Activated gamma-delta T cell treated with Interleukin-2 at 50 U/mL for 16 hours (primary cell): ENCODE results near the gene ZHX3.

Source experiments
- DNase-seq: peaks from one replicate; pipeline ENCODE4 v3.0.0-alpha.2; 2020

Gene ZHX3

DNA sequence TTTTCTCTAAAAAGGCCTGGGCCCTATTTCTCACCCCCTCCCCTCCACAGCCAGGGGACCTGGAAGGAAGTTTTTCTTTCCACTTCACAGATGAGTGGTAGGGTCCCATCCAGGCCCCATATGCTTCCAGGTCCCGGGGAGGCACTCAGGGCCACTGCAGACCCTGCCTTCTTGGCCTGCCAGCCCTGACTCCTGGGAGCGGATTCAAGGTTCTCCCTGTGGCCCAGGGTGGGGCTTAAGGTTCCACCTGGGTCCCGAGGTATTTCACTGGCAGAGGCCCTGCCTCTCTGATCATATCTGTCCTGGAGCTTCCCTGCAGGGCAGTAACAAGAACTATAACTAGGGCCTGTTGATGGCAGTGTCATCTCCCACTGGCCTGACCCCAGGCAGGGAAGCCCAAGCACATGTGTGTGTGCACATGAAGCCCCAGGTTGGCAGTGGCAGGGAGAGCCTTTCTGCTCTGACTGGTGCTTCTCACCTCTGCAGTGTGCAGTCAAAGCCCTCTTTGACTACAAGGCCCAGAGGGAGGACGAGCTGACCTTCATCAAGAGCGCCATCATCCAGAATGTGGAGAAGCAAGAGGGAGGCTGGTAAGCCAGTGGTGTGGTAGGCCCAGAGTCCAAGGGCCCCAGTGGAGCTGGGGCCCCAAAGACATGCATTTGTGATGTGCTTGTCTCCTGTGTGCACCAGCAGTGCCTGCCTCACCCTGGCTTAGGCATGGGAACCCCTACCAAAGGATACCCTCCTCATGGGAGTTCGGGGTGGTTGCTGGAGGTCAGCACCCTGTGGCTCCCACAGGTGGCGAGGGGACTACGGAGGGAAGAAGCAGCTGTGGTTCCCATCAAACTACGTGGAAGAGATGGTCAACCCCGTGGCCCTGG, 149.0 kb downstream of the ZHX3 start:
- no peak for DNase-seq

DNA sequence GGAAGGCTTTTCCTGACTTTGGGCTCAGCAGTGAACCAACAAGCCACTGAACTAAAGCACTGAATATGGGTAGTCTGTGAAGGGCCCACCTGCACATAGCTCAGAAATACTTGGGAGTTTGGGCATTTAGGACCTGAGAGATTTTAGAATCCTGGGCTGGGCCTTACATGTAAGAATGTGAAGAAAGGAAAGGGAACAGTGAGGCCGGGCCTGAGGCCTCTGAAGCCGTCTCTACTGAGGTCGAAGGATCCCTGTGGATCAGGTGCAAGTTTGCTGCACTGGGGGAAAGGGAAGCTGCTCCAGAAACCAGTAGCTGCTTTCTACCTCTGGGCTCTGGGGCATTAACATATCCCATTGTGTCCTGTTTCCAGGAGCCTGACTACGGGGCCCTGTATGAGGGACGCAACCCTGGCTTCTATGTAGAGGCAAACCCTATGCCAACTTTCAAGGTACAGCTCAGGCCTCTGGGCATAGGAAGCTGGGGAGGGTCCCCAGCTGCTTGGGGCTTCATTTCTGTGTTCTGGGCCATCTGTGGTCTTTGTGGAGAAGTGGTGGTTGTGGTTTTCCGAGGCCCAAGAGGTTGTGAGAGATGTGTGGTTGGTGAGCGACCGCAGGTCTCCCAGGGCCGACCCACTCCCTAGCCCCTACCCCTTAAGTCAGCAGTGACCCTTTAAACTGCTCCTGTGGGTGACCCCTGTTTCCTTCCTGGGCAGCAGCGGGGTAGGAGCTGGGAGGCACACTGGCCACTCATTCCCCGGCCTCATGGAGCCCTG, 149.9 kb downstream of the ZHX3 start:
- DNase-seq, result no peak

DNA sequence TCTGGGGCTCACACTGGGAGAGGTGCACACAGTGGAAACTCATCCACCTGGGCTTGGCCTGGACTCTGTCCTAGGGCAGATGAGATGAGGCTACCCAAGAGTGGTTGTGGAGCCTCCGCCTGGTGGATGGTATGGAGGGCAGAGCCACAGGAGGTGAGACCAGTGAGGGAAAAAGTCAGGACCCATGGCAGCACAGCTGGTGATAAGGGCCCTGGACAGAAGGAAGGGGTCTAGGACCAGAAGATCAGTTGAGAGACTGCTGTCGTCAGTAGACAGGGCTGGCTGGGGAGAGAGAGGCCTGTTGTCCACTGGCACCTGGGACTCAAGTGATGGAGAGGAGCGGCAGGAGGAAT, 150.4 kb downstream of the ZHX3 start:
- DNase-seq, result no peak

DNA sequence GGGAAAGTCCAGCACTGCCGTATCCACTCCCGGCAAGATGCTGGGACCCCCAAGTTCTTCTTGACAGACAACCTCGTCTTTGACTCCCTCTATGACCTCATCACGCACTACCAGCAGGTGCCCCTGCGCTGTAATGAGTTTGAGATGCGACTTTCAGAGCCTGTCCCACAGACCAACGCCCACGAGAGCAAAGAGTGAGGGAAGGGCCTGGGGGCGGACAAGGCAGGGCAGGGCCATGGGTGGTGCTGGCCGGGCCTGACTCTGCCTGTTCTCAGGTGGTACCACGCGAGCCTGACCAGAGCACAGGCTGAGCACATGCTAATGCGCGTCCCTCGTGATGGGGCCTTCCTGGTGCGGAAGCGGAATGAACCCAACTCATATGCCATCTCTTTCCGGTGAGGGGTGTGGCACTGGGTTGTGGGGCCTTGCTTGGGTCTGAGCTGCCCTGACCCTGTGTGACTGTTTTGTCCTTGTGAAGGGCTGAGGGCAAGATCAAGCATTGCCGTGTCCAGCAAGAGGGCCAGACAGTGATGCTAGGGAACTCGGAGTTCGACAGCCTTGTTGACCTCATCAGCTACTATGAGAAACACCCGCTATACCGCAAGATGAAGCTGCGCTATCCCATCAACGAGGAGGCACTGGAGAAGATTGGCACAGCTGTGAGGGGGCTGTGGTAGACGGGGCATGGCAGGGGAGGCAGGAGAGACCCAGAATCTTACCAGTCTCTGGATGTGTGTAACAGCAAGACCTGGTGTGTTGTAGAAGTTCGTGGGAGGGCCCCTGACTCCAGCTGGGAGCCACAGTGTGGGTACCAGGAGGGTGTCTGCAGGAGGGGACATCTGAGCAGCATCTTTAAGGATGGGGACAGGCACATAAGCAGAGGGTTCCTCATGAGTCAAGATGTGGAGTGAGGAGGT, 151.1 kb downstream of the ZHX3 start:
- DNase-seq, result no peak

DNA sequence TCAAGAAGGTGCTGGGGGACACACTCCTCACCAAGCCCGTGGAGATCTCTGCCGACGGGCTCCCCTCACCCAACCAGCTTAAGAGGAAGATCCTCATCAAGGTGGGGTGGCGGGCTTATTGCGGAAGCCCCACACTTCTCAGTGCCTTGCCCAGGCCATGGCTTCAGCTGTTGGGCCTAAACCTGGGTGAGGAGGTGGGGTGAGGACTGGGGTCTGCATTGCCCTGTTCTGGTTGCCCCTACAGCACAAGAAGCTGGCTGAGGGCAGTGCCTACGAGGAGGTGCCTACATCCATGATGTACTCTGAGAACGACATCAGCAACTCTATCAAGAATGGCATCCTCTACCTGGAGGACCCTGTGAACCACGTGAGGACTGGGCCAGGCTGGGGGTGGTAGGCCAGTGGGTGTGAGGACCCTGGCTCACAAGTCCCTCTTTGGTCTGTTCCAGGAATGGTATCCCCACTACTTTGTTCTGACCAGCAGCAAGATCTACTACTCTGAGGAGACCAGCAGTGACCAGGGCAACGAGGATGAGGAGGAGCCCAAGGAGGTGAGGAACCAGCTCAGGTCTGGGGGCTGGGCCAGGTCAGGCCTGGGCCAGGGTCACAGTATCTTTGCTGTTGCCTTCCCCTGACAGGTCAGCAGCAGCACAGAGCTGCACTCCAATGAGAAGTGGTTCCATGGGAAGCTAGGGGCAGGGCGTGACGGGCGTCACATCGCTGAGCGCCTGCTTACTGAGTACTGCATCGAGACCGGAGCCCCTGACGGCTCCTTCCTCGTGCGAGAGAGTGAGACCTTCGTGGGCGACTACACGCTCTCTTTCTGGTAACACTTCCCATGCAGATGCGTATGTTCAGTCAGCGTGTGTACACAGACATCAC, 152.3 kb downstream of the ZHX3 start:
- no peak for DNase-seq

DNA sequence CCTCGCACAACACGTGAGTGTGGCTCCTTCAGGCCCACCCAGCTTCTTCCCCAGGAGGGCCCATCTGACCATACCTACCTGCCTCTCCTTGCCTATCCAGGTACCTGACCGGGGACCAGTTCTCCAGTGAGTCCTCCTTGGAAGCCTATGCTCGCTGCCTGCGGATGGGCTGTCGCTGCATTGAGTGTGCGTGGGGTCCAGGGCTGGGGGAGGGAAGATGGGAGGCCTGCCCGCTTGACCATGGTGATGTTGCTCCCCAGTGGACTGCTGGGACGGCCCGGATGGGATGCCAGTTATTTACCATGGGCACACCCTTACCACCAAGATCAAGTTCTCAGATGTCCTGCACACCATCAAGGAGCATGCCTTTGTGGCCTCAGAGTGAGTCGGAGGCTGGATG, 153.7 kb downstream of the ZHX3 start:
- DNase-seq, result no peak

DNA sequence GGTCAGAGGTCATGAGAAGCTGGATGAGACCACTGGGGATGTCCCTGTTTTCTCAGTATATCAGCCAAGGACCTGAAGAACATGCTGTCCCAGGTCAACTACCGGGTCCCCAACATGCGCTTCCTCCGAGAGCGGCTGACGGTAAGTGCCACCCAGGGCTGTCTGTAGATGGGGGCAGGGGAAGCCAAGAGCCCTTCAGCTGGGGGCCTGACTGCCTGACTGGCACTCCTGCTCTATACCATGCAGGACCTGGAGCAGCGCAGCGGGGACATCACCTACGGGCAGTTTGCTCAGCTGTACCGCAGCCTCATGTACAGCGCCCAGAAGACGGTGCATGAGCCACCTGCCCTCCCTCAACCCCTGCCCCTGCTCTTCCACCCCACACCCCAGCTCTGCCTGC, 155.1 kb downstream of the ZHX3 start:
- no peak for DNase-seq

DNA sequence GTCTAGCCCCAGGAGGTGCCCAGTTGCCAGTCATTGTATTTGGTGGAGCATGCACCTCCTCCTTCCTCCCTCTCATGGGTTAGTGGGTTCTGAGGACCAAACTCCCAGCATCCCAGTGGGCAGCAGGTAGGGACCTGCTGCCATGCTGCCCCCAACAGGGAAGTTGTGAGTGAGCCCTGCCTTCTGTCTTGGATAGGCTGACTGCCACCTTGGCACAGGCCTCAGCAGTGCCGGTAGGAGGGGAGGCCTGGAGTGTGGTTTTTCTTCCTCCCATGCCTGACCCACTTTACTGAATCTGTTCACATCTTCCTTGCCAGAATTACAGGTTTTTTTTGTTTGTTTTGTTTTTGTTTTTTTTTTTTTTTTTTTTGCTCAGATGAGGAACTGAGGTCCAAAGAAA, 155.6 kb downstream of the ZHX3 start:
- no peak for DNase-seq

DNA sequence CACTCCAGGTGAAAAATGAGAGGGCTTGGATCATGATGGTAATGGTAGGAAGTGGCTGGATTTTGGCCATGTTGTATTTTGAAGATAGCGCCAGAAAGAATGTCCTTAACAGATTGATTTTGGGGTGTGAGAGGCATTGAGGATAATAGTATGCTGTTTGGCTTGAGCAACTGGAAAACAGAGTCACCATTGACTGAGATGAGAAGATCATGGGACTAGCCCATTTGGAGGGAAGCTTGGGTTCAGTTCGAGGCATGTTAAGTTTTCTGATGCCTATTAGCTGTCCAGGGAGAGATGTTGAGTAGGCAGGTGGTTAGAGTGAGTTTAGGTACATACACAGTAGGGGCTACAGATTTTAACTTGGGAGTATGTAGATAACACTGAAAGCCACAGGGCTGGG, 156.8 kb downstream of the ZHX3 start:
- no peak for DNase-seq

DNA sequence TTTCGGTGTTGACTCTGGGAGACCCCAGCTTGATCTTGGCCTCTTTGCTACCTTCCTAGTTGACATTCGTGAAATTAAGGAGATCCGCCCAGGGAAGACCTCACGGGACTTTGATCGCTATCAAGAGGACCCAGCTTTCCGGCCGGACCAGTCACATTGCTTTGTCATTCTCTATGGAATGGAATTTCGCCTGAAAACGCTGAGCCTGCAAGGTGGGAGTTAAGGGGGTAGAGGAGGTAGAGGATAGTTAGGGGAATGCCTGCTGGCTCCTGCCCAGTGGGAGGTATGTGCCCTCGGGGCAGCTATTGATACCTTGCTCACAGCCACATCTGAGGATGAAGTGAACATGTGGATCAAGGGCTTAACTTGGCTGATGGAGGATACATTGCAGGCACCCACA, 158.0 kb downstream of the ZHX3 start:
- no peak for DNase-seq

DNA sequence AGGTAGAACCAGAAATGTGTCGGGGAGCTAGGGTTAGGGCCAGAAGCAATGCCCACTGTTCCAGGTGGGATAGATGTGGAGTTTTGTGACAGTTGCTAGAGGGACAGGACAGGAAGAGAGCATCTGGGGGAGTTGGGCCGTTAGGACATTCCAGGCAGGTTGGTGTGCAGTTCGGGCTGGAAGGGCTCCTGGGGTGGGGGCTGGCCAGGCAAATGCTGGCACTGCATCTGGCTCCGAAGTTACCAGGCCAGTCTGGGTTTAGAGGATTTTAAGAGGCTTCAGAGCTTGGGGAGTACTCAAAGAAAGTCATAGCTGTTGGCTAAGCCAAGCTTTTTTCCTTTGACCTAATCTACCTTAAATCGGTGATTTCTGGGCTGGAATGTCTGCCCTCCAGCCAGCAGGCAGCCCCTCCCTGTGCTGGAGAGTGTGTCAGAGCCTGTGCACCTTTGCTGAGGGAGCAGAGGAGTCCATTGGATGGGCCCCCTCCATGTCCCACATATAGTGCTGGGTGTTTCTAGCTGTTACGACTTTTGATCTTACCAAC, 159.4 kb downstream of the ZHX3 start:
- no peak for DNase-seq

DNA sequence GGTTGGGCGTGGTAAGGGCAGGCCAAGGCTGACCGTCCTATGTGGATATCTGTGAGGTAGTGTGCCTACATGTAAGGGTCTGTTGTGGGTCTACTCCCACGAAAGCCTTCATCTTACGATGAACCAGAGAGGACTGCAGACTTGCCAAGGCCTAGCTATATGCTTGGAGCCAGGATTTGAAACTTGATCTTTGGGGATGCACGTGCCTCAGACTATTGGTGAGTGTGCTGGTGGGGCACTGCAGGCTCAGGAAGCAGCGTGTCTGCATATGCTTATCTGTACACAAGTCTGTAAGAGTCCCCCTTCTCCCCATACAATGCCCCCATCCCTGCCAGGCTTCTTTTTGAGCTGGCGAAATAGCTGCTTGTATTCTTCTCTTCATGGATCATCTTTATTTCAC, 162.3 kb downstream of the ZHX3 start:
- no peak for DNase-seq

DNA sequence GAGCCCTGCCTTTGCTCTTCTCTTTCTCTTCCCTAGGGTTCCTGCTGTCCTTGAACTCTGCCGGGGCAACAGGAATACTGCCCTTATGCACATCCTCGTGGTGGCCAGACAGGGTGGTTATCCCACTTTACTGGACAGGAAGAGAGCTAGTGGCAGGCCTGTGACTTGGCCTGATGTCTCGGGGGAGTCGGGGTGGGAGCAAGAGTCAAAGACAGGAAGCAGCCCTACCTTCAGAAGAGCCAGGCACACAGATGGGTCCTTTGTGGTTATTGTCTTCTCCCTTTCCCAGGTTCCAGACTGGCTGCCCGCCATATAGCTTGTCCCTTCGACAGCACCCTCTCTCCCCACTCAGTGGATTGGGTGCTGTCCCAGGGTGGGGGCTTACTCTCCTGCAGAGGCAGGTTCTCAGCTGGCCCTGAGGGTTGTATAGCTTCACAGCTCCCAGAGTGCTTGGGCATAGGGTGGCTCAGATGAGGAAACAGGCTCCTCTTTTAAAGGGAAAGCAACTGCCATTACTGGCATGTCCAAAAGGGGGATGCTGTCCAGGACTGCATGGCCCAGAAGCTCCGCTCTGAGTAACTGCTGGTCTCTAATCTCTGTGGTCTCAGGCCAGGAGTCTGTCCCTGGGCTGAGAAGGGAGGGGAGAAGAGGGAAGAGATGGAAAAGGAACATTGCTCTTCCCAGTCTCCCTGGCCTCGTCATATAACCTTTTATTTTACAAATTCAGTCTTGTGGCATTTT, 162.9 kb downstream of the ZHX3 start:
- no peak for DNase-seq

DNA sequence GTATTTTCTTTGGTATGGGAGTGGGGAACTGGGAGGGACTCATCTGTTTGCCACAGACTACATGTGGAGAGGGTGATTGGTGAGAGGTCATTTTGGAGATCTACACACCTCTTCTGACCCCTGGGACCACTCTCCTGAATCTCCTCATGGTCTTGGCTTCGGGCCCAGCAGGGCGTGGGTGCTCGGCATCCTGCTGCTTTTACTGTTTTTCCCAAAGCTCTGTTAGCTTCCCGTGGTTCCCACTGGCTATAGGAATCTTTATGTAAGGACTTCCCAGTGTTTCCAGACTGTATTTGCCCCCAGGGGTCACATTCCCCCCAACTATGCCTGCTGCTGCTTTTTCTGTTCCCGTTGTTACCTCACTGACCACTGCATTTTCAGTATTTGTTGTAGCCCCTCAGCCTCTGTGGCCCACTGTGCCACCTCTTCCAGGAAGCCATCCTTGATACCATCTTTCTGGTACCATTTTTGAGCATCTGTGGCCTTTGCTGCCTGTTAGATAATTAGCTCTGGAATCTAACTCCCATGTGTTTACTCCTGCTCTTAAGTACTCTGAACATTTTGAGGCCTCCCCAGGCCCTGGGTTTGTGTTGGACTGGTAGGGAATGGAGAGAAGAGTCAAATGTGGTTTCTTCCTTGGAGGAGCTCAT, 165.3 kb downstream of the ZHX3 start:
- DNase-seq, result no peak

DNA sequence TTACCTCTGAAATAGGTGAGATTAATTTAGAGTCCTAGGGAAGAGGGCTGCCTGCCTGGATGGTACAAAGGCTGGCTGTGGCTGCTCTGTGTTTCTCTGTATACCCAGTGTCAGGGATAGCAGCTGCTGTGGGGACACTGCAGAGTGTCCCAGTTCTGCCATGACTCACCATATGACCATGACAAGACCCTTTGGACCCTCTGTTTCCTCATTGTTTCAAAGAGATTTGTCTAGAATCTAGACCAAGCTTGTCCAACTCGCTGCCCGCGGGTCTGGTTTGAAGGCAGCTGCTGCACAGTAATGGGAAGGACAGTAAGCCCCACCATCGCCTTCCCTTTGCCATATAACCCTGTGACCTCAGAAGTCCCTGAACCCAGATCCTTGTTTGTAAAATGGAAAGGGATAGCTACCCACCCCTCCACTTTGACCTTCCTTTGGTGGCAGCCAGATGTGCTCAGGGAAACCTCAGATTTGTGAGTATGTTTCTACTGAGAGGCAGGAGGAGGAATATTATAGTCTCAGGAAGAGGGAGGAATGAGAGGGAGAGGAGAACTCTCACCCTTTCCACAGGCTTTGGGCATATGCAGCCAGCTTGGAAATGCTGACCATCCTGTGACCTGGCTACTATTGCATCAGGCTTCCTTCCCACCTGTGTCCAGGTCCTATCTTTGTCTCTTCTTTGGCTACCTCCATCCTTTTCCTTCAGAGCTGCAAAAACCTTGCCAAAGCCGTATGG, 166.2 kb downstream of the ZHX3 start:
- DNase-seq, result no peak

DNA sequence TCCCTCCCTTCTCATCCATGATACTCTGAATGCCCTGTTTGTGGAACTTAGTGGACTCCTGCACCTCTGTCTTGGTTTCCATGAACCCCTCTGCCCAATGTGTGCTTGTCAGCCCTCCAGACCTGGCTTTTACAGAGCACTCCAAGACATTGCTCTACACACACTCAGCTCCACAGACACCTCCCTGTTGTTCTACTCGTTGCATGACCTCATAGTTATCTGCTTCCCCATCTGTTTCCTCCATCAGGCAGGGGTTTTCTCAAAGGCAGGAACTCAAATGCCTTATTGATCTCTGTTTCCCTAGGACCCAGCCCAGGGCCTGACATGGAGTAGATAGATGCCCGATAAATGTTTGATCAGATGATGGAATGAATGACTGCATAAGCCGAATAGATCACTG, 166.9 kb downstream of the ZHX3 start:
- DNase-seq, result no peak

DNA sequence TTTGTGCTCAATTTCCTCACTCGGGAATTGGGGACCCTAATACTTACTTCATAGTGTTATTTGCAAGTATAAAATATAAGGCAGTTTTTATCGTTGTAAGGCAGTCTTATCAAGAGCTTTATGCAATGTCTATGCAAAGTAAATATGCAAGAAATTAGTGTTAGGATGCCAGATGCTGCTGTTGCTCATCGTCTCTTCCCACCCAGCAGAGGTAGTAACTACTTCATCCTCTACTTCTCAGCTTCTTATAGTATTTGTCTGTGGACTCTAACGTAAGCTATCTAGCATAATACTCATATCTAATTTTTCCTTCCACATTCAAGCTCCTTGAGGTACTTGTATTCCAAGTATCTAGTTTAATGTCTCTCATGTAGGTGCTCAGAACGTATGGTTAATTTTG, 168.6 kb downstream of the ZHX3 start:
- DNase-seq, result no peak

DNA sequence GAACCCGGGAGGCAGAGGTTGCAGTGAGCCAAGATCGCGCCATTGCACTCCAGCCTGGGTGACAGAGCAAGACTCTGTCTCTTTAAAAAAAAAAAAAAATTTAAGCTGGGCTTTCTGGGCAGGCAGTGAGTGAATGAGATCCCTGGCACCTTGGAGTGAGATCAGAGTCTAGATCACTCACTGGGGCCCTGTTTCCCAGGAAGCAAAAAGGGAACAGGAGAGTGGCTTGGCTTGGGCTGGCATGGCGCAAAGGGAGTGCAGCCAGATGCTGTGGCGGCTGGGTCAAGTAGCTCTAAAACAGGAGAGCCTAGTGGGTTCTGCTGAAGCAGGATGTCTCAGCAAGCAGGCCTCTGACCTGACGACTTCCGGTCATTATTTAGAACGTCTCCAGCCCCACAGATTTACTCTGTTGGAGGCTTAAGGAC, 169.8 kb downstream of the ZHX3 start:
- DNase-seq, result no peak

DNA sequence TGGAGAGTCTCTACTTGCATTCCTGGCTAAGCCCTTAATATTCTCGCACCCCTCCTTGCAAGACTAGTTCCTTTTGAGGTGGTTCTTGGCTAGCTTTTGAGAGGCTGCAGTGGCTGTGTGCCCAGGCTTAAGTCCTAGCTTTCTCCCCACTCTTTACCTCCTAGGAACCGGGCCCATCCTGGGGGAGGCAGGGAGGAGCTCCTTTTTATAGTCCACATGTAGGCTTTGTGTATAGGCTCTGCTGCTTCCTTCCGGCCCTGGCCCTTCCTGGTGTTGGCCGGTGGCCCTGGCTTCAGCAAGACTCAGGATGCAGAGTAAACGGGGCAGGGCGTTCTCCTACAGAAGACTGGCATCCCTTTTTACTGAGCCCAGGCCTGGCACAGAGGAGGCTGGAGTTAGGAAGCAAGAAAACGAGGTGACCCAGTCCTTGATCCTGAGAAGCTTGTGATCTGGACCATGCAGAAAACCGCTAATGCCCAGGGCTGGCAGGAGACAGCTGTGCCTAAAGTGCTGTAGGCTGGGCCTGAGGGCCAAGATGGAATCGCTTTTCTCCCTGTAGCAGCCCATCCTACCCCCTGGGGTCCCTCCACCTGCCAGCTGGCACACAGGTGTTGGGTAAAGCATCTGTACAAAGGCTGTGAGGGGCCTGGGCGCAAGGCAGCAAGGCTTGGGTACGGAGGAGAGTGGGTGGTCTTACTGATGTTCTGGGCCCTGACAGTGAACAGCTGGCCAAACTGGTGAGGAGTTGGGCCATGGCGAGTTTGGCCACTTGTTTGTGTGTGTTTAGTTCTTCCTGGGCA, 171.5 kb downstream of the ZHX3 start:
- no peak for DNase-seq
